ENCODE data around the gene NCSTN.

The NCSTN gene

DNA sequence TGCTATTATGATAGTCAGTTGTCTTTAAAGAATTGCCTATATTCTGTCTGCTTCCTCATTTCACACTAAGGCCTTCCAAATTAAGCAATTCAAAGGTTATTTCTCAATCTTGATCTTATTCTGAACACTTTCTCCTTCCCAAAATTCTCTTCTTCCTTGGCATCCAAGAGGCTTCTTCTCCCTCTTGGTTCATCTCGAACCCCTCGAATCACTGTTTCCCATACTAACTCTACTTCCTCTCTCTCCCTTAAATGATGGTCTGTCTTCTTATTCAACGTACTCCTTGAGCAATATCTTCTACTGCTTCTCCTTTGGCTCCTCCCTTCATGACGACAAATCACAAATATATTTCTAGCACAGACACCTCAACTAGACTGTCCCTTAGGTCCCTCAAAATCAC is 4.6 kb upstream of the NCSTN start:
- FAIRE-seq (no peak), DNase-seq (ENCODE audit: insufficient read length, low spot score) (no peak)
- TF ChIP-seq POLR2A (IDR thresholded peaks at IDR 0.05; ENCODE audit: low read depth, low read length) = no peak

- FAIRE-seq (no peak), DNase-seq (ENCODE audit: insufficient read length, low spot score) (no peak)
- no peak for TF ChIP-seq POLR2A (IDR thresholded peaks at IDR 0.05; ENCODE audit: low read depth, low read length)
These were observed 3.0 kb upstream of the NCSTN start for GRCh38 chr1:160340146-160340545.

DNA sequence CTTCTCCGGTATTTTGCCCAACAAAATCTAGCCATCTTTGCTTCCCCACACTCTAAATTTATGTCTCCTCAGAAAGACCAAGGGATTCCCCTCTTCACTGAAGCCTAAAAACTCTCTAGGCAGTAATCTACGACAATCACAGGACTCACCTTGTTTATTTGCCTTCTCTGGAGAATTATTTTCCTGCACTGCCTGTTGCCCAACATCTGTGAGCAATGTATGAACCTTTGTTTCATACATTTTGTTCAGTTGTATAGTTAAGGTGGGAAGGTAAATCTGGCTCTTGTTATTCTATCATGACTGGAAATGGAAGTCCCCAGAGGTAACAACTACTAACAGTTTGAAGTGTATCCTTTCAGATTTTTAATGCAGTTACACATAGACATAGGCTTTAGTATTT is 2.3 kb upstream of the NCSTN start:
- FAIRE-seq = no peak
- no peak for TF ChIP-seq POLR2A (IDR thresholded peaks at IDR 0.05; ENCODE audit: low read depth, low read length)
- no peak for DNase-seq (ENCODE audit: insufficient read length, low spot score)

DNA sequence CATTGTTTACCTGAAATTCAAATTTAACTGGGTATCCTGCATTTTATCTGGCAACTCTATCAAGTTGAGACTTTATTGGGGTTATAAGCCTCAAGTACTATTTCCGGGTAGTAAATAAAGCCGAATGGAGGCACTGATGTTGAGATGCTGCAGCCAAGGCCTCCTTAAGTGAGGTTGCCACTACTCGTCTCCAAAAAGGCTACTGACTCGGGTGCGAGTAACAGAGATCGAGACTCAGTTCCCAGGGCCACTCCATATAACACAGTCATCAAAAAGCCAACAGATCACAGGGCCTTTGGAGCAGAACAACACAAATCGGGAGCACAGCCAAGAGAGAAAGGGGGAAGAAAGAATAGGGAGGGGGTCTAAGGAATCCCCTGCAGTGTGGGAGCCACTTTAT is 657 bp upstream of the NCSTN start:
- no peak for TF ChIP-seq POLR2A (IDR thresholded peaks at IDR 0.05; ENCODE audit: low read depth, low read length)
- no peak for FAIRE-seq
- no peak for DNase-seq (ENCODE audit: insufficient read length, low spot score)

DNA sequence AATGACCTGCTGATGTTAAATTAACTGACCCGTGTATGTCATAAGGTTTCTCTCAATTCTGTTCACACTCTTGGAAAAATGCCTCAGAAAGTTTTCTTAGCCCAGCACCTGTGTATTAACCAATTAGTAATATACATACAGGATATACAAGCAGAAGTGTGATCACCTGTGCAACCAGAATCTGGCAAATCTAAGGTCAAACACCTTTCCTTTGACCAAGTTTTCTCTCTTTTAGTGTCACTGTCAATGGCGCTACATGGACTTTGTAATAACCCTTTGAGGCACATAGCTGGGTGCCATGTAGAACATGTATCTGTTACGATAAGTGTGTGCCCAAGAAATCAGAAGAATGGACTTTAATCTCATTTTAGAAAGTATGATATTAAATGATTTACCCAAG is 1.1 kb downstream of the NCSTN start:
- no peak for FAIRE-seq
- no peak for TF ChIP-seq POLR2A (IDR thresholded peaks at IDR 0.05; ENCODE audit: low read depth, low read length)

GRCh38 chr1:160344936-160345335 is 1.8 kb downstream of the NCSTN start:
- no peak for FAIRE-seq
- DNase-seq (ENCODE audit: insufficient read length, low spot score) = no peak
- no peak for TF ChIP-seq POLR2A (IDR thresholded peaks at IDR 0.05; ENCODE audit: low read depth, low read length)

More for the DNA sequence above, 1.1 kb downstream of the NCSTN start:
- DNase-seq (ENCODE audit: insufficient read length, low spot score) = no peak

DNA sequence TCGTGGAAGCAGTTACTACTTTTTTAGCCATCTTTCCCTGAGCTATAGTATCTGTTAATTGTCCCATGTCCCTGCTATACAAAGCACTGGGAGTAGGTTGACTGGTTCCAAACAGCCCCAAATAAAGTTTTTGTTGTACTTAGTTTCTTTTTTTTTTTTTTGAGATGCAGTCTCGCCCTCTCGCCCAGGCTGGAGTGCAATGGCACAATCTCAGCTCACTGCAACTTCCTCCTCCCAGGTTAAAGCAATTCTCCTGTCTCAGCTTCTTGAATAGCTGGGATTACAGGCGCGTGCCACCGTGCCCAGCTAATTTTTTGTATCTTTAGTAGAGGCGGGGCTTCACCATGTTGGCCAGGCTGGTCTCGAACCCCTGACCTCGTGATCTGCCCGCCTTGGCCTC is 3.3 kb downstream of the NCSTN start:
- no peak for TF ChIP-seq POLR2A (IDR thresholded peaks at IDR 0.05; ENCODE audit: low read depth, low read length)
- FAIRE-seq (no peak), DNase-seq (ENCODE audit: insufficient read length, low spot score) (no peak)

DNA sequence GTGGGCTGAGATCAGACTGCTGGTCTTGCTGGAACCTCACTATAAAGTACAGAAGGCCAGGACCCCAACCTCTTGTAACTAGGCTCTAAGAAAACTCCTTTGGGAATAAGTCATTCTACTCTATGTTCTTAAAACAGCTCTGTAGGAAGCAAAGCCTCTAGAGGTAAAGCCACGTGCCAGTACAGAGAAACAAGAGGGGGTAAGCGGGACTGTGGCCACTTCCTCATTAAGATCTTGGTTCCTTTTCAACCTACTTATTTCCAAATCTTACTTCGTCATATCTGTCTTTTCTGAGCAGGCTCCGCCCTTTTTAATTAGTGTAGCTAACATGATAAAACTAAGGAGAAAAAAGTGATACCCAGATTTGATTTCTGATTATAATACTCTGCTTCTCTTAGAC is 3.8 kb downstream of the NCSTN start:
- no peak for FAIRE-seq
- DNase-seq (ENCODE audit: insufficient read length, low spot score) = no peak
- no peak for TF ChIP-seq POLR2A (IDR thresholded peaks at IDR 0.05; ENCODE audit: low read depth, low read length)

DNA sequence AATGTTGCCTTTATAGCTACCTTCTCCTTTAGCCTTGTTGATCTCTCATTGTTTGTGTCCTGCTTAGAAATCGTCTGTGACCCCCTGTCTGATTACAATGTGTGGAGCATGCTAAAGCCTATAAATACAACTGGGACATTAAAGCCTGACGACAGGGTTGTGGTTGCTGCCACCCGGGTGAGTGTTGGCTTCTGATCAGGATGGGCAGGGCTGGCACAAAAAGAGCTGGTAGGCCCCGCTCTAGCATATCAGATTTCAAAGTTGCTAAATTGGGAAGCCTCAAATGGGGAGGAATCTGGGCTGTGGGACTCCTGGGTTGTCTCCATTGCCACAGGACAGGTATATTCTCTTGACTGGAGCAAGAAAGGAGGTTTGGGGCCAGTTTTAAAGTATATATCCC is 8.4 kb downstream of the NCSTN start:
- no peak for TF ChIP-seq POLR2A (IDR thresholded peaks at IDR 0.05; ENCODE audit: low read depth, low read length)
- DNase-seq (ENCODE audit: insufficient read length, low spot score) (no peak), FAIRE-seq (no peak)

GRCh38 chr1:160352555-160352954 is 9.4 kb downstream of the NCSTN start:
- DNase-seq (ENCODE audit: insufficient read length, low spot score) (no peak), FAIRE-seq (no peak)
- no peak for TF ChIP-seq POLR2A (IDR thresholded peaks at IDR 0.05; ENCODE audit: low read depth, low read length)

- DNase-seq (ENCODE audit: insufficient read length, low spot score) = no peak
- TF ChIP-seq POLR2A (IDR thresholded peaks at IDR 0.05; ENCODE audit: low read depth, low read length) = no peak
- FAIRE-seq = no peak
These were observed 10.0 kb downstream of the NCSTN start for GRCh38 chr1:160353223-160353622.

- DNase-seq (ENCODE audit: insufficient read length, low spot score) (no peak), FAIRE-seq (no peak)
- no peak for TF ChIP-seq POLR2A (IDR thresholded peaks at IDR 0.05; ENCODE audit: low read depth, low read length)
These were observed 11.3 kb downstream of the NCSTN start for GRCh38 chr1:160354388-160354985.

GRCh38 chr1:160357286-160358002 is 14.3 kb downstream of the NCSTN start:
- DNase-seq (ENCODE audit: insufficient read length, low spot score) = no peak
- no peak for FAIRE-seq
- no peak for TF ChIP-seq POLR2A (IDR thresholded peaks at IDR 0.05; ENCODE audit: low read depth, low read length)

- no peak for DNase-seq (ENCODE audit: insufficient read length, low spot score)
- no peak for FAIRE-seq
- TF ChIP-seq POLR2A (IDR thresholded peaks at IDR 0.05; ENCODE audit: low read depth, low read length) = no peak
These were observed 14.9 kb downstream of the NCSTN start for GRCh38 chr1:160358073-160358472.

DNA sequence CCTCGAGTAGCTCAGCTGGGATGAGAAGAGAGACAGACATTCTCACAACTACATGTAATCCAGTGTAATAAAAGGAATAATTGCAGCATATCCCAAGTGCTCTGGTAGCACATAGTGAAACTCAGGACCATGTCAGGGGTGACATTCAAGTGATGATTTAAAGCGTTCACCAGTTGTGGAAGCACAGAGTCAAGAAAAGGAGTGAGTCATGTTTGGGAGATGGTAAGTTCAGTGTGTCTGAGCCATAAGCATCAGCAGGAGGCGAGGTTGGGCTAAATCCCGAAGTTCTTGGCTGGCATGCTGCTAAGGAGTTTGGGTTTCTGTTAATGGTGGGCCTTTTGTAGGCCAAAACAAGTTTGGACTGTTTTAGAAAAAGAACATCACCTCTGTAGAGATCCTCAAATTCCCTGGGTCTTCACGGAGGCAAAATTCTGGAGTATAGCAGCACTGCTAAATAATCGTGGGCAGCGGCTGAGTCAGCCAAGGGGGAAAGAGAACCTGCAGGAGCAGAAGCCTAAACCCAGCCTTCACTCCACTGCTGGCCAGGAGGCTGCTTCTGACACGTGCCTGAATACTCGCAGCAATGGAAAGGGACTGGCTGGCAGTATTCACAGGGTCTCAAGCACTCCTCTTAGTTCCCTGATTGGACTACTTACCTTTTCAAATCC is 16.5 kb downstream of the NCSTN start:
- TF ChIP-seq POLR2A (IDR thresholded peaks at IDR 0.05; ENCODE audit: low read depth, low read length) = no peak
- DNase-seq (ENCODE audit: insufficient read length, low spot score) (no peak), FAIRE-seq (no peak)

Data from H54 (cell line).